Fibroblast of skin of back (primary cell): ENCODE measurements around the gene APRT.
"Not testable (repeated sequence)": the region's sequence is repeated elsewhere in the genome, so short reads cannot be mapped to it uniquely, and the experiment has no call there.

Experiments used
- DNase-seq: peaks from one replicate; pipeline ENCODE4 v3.0.0-alpha.2; 2013

APRT gene

DNA sequence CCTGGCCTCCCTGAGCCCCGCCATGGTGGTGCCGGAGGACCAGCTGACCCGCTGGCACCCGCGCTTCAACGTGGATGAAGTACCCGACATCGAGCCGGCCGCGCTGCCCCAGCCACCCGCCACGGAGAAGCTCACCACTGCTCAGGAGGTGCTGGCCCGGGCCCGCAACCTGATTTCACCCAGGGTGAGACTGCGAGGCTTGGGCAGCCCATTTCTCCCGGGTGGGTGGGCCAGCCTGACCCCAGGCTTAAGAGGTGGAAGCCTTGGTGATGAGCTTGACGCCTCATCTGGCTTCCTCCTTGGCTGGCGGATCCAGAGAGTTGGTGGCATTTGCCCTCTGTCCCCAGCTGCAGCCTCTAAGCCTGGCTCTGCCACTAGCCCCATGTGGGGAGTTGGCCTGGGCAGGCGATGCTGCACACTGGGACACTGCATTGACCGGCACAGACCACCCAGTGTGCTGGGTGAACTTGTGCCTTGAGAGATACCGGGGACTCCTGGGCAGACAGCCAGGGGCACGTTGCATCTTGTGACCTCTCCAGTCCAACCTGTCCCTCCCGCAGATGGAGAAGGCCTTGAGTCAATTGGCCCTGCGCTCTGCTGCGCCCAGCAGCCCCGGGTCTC is 5.1 kb downstream of the APRT start:
- no peak for DNase-seq

DNA sequence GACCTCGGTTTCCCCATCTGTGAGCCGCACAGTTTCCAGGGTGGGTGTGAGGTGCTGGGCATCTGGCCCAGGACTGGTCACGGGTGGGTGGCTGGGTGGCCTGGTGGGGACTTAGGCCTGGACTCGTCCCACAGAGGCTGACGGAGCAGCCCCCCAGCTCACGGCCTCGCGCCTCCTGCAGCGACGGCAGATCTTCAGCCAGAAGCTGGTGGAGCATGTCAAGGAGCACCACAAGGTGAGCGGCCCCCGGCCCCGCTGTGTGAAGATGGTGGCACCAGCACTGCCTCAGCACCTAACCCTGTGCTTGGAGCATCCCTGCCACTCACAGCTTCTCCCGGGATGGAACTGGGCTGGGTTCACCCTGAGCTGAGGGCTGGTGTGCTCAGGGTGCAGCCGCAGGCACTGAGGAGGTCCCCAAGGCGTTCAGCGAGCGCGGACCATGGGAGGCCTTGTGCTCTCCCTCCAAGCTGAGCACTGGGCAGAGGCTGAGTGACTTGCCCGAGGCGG is 5.8 kb downstream of the APRT start:
- DNase-seq, result no peak

DNA sequence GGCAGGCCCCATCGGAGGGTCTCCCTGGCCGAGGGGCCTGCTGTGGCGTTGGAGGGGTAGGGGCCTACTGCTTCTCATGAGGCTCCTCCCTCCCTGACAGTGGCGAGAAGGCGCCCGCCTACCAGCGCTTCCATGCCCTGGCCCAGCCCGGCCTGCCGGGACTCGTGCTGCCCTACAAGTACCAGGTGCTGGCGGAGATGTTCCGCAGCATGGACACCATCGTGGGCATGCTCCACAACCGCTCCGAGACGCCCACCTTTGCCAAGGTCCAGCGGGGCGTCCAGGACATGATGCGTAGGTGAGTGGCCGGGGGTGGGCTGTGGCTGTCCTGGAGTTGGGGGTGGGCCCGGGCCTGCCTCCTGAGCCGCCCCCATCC is 6.4 kb downstream of the APRT start:
- no peak for DNase-seq

- no peak for DNase-seq
Measured at GRCh38 chr16:88804552-88805339, 7.0 kb downstream of the APRT start.

- DNase-seq, result no peak
Measured at GRCh38 chr16:88804173-88804551, 7.6 kb downstream of the APRT start.

GRCh38 chr16:88803264-88803987 is 8.3 kb downstream of the APRT start, which contains the start of gene CDT1:
Gene CDT1 (plus strand): TSS chr16:88803789. CDS start chr16:88803832, 43 bp downstream.
- peak; percentile 79 for DNase-seq

- no peak for DNase-seq
Measured at GRCh38 chr16:88800277-88800592, 11.5 kb downstream of the APRT start.

- DNase-seq, result no peak
Measured at GRCh38 chr16:88799569-88800276, 12.0 kb downstream of the APRT start.

- no peak for DNase-seq
Measured at GRCh38 chr16:88798772-88799455, 12.8 kb downstream of the APRT start.

DNA sequence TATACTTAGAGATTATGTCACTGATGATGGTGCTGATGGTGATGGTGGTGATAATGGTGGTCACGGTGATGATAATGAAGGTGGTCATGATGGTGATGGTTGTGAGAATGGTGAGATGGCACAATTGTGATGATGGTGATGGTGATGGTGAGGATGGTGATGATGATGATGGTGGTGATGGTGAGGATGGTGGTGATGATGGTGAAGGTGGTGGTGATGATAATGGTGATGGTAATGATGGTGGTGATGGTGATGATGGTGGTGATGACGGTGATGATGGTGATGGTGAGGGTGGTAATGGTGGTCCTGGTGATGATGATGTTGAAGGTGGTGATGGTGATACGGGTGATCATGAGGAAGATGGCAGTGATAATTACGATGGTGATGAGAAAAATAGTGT is 13.7 kb downstream of the APRT start:
- DNase-seq, result no peak

DNA sequence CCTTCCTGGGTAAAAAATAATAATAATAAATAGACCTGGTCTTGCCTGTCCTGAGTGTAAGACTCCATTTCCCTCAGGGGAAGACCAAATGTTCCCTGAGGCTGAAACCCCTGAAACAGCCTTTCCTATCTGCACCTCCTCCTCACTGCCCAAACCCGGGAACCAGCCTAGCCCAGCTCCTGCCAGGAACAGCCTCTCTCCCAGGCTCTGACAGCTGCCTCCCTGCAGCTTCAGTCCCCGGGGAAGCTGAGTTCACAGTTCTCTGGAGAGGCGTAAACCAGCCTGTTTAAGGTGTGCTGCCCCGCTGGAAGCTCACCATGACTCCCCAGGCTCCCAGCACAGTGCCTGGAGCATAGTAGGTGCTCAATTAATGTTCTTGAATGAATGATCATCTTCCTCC is 15.4 kb downstream of the APRT start:
- DNase-seq, result no peak

- DNase-seq, result no peak
Measured at GRCh38 chr16:88793251-88793954, 18.3 kb downstream of the APRT start.

DNA sequence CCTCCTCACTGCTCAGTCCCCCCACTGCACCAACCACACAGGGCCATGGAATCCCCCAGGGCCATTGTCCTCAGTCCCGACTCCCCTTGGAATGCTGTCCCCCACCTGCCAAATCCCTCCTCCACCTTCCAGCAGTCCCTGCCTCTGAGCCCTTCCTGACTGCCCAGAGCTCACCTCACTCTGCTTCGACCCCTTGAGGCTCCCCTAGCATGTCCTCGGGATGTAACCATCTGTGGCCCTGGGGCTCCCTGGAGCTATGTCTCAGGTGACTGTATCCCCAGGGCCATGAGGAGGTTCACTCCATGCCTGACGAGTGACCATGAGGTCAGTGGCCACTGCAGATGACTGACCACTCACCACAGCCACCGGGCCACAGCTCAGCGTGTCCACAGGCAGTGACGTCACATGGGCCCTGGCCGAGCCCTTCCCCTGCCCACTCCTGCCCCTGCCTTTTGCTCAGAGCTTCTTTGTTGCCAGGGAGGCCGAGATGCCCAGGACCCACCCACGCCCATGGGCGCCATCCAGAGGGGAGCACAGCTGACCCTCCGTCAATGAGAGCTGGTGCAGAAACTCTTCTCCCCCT is 19.0 kb downstream of the APRT start:
- no peak for DNase-seq

GRCh38 chr16:88792078-88792550 is 19.6 kb downstream of the APRT start:
- DNase-seq, result no peak

GRCh38 chr16:88790312-88791211 is 21.2 kb downstream of the APRT start:
- DNase-seq, result no peak

- no peak for DNase-seq
Measured at GRCh38 chr16:88789594-88789993, 22.1 kb downstream of the APRT start.

- DNase-seq, result not testable (repeated sequence)
Measured at GRCh38 chr16:88788749-88789148, 23.0 kb downstream of the APRT start.

DNA sequence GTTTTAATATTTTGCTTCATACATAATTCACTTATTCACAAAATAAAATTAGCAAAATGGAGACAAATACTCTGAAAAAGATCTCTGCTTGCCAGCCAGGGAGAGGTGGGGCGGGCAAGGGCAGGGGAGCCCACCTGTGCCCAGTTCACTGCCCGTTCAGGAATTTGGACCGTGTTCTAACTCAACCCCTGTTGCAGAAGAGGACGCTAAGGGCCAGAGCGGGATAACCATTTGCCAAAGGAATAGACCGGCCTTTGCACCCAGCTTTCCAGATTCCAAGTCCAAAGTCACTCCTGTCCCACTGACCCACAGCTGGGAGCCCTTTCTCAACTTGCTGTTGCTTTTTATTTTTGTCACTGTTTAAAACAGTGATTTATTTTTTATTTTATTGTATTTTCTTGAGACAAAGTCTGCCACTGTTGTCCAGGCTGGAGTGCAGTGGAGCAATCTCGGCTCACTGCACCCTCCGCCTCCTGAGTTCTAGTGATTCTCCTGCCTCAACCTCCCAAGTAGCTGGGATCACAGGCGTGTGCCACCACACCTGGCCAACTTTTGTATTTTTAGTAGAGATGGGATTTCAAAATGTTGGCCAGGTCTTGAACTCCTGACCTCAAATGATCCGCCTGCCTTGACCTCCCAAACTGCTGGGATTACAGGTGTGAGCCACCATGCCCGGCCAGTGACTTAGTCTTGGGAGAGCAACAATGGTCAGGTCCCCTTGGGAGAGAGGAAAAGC is 24.0 kb downstream of the APRT start:
- DNase-seq, result no peak
